K562 (cell line): ENCODE results near the gene LIMS1. TPM values are rescaled to one million over a fixed set of nuclear protein-coding genes. Genes with fewer than 3 reads are reported as not detected.
A peak's percentile ranks its signal among the peaks of the same experiment; 100 is the strongest.

ENCODE experiments used
- ATF7 ChIP-seq: fragments of 450-650 bp; IDR thresholded peaks from 2 replicates; pipeline ENCODE4 v1.7.1; 2014; ENCODE audit warnings: mild to moderate bottlenecking, moderate library complexity
- CHAMP1 ChIP-seq: fragments of 450-650 bp; IDR thresholded peaks from 2 replicates; pipeline ENCODE4 v1.6.1; 2016; ENCODE audit warnings: mild to moderate bottlenecking
- CHD2 ChIP-seq: IDR thresholded peaks from 2 replicates; pipeline ENCODE4 v1.6.1; 2011; ENCODE audit warnings: low read depth, low read length
- DDX20 ChIP-seq: fragments of 450-650 bp; IDR thresholded peaks from 2 replicates; pipeline ENCODE4 v1.6.1; 2016; ENCODE audit warnings: missing genetic modification characterization, low read depth, mild to moderate bottlenecking, missing compliant biosample characterization, moderate library complexity
- DLX4 ChIP-seq: fragments of 250-450 bp; sonication (Bioruptor Pico); IDR thresholded peaks from 2 replicates; pipeline ENCODE4 v1.6.1; 2021; ENCODE audit warnings: mild to moderate bottlenecking
- GTF2B ChIP-seq: IDR thresholded peaks from 2 replicates; pipeline ENCODE4 v1.6.1; 2011; ENCODE audit not compliant: insufficient read length; ENCODE audit errors: extremely low read depth
- HLTF ChIP-seq: fragments of 450-650 bp; IDR thresholded peaks from 2 replicates; pipeline ENCODE4 v1.6.1; 2016
- ID3 ChIP-seq, 2 experiments: fragments of 250-450 bp in 1 of 2; fragments of 450-650 bp in 1 of 2; sonication (Bioruptor Pico) in 1 of 2; IDR thresholded peaks; 2 replicates each; pipeline versions ENCODE4 v1.6.1 to v1.8.0; 2016 to 2021; ENCODE audit warnings: mild to moderate bottlenecking in 2 of 2, moderate library complexity in 2 of 2, missing compliant biosample characterization in 1 of 2, missing genetic modification characterization in 1 of 2
- MTA2 ChIP-seq: fragments of 450-650 bp; IDR thresholded peaks from 2 replicates; pipeline ENCODE4 v1.6.1; 2016; ENCODE audit warnings: low read depth
- NCOA6 ChIP-seq: fragments of 450-650 bp; IDR thresholded peaks from 2 replicates; pipeline ENCODE4 v1.6.1; 2017; ENCODE audit warnings: mild to moderate bottlenecking
- NCOR1 ChIP-seq: fragments of 450-650 bp; IDR thresholded peaks from 2 replicates; pipeline ENCODE4 v1.6.1; 2016; ENCODE audit warnings: mild to moderate bottlenecking, moderate library complexity
- ZFP36 ChIP-seq: fragments of 150-350 bp; IDR thresholded peaks from 2 replicates; pipeline ENCODE4 v1.6.1; 2018; ENCODE audit warnings: low read length, low read depth; ENCODE audit not compliant: partially characterized antibody
- ZNF609 ChIP-seq: sonication (generic); formaldehyde crosslinking; IDR thresholded peaks from 2 replicates; pipeline ENCODE4 v1.8.1; 2023; ENCODE audit warnings: missing genetic modification reagents, mild to moderate bottlenecking, borderline replicate concordance
- ZNF764 ChIP-seq: fragments of 250-450 bp; sonication (Bioruptor Pico); IDR thresholded peaks from 2 replicates; pipeline ENCODE4 v1.4.0; 2020; ENCODE audit warnings: low read depth, mild to moderate bottlenecking, moderate library complexity
- polyA plus RNA-seq, 8 experiments: library from polyadenylated mRNA; depleted of rRNA in 4 of 8; stranded (reverse) in 5 of 8; unstranded in 3 of 8; fragments of >200 nt; fragmentation: Nextera tagmentation in 2 of 8; fragmentation: Illumina TruSeq in 1 of 8; extraction: Ambion mirVana in 2 of 8; extraction: Trizol in 1 of 8; gene quantifications; 2 replicates each; pipeline versions ENCODE4 v1.2.1 to v1.2.3, GENCODE V29; 2011 to 2014; ENCODE audit warnings: inconsistent platforms in 1 of 8, missing spikeins in 1 of 8
- total RNA-seq, 7 experiments: library from RNA; depleted of rRNA in 6 of 7; stranded (reverse); fragments of >200 nt in 6 of 7; fragmentation: Illumina TruSeq in 2 of 7; extraction: Trizol in 2 of 7; gene quantifications; 2 replicates each; pipeline versions ENCODE4 v1.2.1 to v1.2.3, GENCODE V29; 2011 to 2021; ENCODE audit warnings: low replicate concordance in 1 of 7
- TF ChIP-seq, protein P1 (sequence below): fragments of 200-400 bp; formaldehyde crosslinking; IDR thresholded peaks from 2 replicates; pipeline ENCODE4 v1.6.1; 2017; ENCODE audit warnings: mild to moderate bottlenecking, low read depth, low read length, moderate library complexity

LIMS1 gene
- total and polyA plus RNA-seq, 9 of the 15 experiments (the other 6 are each of a cell fraction or from before 2014, with no cell fraction given): 52.8 to 134 (median 81.0) TPM

DNA sequence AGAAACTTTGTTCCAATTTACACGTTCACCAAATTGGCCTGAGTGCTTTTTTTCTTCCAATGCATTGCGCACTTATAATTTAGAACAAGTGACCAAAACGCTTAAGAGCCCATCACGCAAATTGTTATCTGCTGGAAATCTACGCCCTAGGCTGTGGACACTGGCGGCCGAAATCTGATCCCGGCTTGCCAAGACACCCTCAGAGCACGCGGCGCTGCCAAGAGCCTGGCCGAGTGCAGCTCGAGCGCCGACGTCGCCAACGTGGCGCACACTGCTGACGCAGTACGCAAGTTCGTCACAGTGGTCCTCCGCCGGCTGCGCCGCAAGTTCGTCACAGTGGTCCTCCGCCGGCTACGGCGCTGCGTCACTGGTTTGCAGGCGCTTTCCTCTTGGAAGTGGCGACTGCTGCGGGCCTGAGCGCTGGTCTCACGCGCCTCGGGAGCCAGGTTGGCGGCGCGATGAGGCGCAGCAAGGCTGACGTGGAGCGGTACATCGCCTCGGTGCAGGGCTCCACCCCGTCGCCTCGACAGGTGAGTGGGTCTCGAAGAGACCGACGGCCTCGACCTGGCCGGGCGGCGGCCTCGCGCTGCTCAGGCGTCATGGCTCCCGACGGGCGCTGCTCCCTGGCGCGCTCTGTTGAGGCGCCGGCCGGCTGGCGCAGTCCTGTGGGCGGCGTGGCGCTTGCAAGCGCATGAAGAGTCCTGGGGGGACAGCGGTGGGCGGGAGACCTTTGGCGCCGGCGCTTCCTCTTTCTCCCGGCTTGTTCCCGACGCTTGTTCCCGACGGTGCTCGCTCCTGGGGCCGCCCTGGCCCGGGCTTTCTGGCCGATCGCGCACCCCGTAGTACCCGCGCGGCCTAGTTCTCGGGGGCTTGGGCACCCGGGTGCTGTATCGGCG lies 185.1 kb downstream of the LIMS1 start, which contains the start of gene RANBP2 (continued):
- TF ChIP-seq GTF2B (no peak), DLX4 (CRISPR knock-in tag) (no peak), HLTF (no peak), ZNF764 (CRISPR knock-in tag) (no peak), NCOA6 (peak; percentile 97), CHD2 (no peak), MTA2 (no peak), ATF7 (peak; percentile 94), ZNF609 (no peak; the same call in 1 of the 2 replicates), NCOR1 (peak; percentile 33), ZFP36 (no peak), CHAMP1 (peak; percentile 43; the same call in 1 of the 2 replicates), ID3 (CRISPR knock-in tag; IDR thresholded peaks at IDR 0.05) (no peak), ID3 (tag; IDR thresholded peaks at IDR 0.05) (peak; percentile 82; the same call in 1 of the 2 replicates), DDX20 (tag) (no peak)
- TF ChIP-seq, protein P1, sequence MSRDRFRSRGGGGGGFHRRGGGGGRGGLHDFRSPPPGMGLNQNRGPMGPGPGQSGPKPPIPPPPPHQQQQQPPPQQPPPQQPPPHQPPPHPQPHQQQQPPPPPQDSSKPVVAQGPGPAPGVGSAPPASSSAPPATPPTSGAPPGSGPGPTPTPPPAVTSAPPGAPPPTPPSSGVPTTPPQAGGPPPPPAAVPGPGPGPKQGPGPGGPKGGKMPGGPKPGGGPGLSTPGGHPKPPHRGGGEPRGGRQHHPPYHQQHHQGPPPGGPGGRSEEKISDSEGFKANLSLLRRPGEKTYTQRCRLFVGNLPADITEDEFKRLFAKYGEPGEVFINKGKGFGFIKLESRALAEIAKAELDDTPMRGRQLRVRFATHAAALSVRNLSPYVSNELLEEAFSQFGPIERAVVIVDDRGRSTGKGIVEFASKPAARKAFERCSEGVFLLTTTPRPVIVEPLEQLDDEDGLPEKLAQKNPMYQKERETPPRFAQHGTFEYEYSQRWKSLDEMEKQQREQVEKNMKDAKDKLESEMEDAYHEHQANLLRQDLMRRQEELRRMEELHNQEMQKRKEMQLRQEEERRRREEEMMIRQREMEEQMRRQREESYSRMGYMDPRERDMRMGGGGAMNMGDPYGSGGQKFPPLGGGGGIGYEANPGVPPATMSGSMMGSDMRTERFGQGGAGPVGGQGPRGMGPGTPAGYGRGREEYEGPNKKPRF: no peak
